GM19467 (cell line): ENCODE data around the gene SH3RF2.

ENCODE experiments used
- ATAC-seq: cut with Tn5 transposase; IDR thresholded peaks from one replicate; pipeline ENCODE4 v1.9.1; 2021; ENCODE audit warnings: mild to moderate bottlenecking, moderate library complexity; ENCODE audit not compliant: unreplicated experiment

Gene SH3RF2

DNA sequence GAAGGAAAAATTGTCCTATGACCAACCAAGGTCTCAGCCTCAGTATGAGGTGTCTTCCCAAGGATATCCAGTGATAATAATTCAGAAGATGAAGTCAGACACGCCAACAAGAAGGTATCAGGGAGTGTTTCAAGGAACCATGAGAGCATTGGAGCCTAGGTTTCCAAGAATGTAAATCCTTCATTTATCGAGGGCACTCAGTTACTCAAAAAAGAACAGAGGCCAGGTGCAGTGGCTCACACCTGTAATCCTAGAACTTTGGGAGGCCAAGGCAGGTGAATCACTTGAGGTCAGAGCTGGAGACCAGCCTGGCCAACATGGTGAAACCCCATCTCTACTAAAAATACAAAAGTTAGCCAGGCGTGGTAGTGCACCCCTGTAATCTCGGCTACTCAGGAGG is 98.2 kb downstream of the SH3RF2 start:
- no peak for ATAC-seq

DNA sequence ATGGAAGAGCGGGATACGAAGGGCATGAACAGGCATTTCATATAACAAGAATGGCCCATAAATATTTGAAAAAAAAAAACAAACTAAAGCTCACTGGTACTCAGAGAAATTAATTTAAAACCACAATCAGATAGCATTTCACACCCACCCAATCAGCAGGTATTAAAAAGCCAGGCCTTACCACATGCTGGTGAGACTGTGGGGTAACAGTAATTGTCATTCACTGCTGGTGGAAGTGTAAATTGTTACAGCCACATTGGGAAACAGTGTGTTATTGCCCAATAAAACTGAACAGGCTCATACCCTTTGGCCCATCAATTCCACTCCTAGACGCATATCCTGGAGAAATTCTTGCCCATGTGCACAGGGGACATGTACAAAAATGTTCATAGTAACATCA is 103.0 kb downstream of the SH3RF2 start:
- no peak for ATAC-seq

DNA sequence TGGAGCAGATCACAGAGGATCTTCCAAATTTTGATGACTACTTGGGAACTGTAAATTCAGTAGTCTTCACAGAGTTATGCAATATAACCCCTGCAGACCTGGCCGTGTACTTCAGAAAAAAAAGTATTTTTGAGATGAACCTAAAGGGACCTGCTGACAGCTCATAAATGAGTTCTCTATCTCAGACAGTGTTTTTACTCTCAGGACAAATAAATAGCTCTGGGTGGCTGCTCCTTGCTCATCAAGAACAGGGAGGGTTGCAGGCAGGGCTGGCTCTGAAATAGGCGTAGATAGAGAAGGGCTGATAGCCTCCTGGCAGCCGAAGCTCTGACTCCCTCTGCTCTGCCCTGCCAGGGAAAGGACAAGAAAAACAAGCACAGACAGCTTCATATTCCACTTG is 104.1 kb downstream of the SH3RF2 start:
- no peak for ATAC-seq

DNA sequence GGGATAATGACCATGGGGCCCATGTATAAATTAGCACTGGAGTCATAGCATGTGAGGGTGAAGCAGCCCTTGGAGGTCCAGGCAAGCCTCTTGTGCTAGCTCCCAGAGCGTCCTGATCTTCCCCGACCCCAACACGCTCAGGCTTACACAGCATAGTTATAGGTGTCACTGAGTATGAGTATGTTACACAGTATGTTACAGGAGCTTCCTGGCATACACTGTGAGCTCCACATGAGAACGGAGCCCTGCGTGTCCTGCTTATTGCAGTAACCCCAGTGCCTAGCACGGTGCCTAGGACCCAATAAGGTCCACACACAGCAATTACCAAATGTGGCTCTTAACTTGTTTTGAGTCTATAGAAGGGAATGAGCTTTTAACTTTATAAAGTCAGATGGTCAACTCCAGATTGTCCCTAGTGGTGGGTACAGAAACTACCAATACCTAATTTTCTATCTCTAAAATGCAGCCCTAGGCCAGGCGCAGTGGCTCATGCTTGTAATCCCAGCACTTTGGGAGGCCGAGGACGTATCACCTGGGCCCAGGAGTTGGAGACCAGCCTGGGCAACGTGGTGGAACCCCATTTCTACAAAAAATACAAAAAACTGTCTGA is 104.9 kb downstream of the SH3RF2 start:
- peak; percentile 78 for ATAC-seq

DNA sequence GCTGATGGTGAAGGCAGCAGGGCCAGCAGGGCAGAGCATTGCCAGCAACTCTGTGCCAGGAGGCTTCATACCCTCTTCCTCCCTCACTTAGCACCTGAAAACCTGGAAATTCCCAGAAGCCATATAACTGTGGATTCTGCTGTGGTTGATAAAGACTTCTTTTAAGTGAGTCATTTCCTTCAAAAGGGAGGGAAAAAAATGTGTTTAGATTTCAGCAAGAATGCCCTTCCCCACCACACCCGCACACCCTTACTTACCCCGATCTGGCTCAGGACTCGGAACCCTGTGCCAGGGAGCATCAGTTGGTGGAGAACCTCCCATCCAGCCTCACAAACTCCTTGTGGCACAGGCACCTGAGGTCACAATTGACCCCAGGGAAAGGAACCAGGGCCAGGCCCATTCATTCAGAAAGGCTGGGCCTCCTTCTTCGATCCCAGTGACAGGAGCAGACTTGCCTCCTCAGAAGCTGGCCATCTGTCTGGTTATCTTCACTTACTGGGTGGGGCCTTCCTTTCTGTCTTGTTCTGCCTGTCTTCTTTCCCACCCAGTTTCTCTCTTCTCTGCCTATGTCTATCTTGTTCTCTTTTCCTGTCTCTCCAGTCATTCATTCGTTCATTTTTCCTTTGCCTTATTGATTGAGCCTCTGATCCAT is 106.4 kb downstream of the SH3RF2 start:
- ATAC-seq: no peak

DNA sequence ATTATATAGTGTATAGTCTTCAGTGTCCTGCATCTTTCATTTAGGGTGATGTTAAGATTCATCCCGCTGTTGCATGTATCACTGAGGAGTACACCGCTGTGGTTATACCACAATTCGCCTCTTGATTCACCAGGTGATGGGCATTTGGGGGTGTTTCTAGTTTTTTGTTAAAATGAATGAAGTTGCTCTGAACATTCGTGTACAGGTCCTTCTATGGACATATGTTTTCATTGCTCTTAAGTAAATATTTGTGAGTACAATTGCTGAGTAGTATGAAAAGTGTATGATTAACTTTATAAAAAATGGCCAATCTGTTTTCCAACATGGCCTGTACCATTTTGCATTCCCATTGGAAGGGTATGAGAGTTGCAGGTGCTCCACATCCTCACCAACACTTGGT is 107.3 kb downstream of the SH3RF2 start:
- ATAC-seq: no peak

DNA sequence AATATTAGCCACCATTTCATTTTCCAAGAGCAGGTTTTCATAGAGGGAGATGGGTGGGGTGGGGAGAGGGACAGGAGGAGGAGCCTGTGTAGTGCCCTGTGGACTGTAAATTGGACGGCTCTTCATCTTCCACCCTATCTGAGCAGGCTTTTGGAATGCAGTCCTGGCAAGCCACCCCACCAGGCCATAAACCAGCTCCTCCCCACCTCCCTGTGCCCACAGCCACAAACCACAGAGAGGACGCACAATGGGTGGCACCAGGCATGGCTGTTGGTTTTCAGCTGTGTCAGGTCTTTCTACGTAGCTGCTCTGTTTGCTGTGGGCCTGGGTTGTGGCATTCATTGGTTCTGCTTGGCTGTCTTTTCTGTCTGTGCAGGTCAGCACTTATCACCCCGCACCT is 111.0 kb downstream of the SH3RF2 start:
- ATAC-seq: no peak

DNA sequence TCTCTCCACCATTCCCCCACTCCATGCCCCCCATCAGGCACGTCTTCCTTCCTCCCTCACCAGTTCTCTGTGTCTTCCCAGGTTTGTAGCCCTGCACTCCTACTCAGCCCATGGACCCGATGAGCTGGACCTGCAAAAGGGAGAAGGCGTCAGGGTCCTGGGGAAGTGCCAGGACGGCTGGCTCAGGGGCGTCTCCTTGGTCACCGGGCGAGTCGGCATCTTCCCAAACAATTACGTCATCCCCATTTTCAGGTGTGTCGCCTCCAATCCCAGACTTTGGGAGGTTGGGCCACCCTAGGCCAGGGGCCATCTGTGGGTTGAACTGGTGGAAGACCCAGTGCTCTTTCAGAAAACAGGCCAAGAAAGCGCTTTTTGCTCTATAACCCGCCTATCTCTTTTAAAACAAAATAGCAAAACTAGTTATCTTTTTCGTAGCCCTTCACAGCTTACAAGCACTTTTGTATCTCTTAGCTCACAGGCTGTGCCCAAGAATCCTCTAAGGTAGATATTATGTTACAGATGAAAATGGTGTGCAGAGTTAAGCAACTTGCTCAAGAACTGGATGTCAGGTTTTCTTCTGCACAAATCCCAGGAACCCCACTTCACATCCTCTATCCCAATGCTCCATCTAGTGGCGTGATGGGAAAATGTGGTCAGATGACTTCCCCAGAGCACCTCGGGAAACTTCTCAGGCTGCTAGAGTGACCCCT is 112.8 kb downstream of the SH3RF2 start:
- no peak for ATAC-seq

DNA sequence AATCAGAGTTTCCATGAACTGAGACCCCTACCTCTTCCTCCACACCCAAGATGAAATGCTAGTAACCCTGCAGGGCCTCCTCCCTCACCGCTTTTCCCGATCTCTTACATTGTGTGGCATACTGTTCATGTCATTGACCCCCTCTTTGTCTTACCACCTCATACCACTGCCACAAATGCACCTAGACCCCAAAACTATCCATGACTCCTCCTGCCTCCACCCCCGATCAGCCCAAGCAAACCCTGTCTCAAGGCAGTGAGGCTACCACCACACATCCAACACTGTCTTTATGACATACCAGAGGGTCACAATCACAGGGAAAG is 113.3 kb downstream of the SH3RF2 start:
- no peak for ATAC-seq

DNA sequence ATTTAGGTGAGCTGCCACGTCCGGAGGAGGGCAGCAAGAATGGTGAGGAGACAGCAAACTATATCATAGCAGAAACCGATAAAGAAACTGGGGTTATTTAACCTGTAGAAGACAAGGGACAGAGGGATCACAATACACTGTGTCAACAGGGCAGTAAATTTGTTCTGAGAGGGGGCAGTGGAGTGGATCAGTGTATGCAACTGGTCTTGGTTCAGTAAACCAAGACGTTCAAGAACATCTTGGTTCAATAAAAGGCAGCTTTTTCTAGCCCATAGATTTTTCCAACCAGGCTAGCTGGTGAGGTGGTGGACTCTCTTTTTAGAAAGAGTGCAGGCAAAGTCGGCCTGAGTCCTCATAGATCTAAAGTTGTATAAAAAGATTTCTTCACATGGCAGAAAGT is 113.7 kb downstream of the SH3RF2 start:
- ATAC-seq: no peak

DNA sequence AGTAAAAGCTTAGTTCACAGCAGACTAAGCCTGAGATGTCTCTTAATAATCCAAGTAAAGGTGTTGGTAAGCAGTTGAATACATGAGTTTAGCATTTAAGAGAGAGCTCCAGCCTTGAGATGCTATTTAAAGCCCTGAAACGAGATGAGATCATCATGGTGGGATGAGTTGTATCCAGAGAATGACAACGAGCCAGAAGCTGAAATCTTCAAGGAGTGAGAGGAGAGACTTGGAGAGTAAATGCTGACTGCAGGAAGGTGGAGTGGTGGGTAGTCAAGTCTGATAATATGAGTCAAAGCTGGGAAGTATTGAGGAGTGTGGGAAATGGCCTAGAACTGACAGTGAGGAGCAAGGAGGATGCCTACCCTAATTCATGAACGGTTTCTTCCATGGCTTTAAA is 115.3 kb downstream of the SH3RF2 start:
- ATAC-seq: no peak

DNA sequence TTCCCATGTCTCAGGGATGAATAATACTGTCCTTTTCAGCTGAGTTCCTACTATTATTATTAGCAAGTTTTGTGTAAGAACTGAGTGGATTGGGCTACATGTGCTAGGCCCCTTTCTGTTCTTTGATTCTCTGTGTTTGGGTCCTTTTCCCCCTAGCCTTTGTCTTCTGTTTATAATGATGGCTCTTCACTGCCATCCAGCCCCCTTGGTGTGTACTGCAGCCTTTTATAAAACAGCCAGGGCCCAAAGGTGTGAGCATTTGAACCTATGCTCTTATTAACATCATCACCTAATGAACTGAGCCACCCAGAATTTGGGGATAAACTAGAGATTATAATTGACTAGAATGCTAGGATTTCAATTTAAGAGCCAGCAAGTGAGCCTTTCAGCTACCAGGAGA is 116.4 kb downstream of the SH3RF2 start:
- no peak for ATAC-seq

DNA sequence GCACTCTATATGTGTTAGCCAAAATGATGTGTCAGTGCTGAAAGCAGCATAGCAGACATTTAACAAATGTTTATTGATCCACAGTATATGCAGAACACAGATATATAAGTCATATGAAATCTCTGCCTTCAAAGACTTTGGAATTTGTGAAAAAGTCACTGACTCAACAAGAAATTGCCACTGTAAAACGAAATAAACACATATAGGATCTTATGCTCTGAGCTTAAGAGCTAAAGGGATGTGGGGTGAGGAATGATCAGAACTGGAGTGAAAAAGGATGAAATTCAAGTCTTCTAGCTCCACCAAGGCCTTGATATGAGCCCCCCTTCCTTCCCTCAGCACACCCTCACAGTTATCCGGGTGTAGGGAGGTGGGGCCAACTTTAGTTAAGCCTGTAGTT is 119.1 kb downstream of the SH3RF2 start:
- no peak for ATAC-seq

DNA sequence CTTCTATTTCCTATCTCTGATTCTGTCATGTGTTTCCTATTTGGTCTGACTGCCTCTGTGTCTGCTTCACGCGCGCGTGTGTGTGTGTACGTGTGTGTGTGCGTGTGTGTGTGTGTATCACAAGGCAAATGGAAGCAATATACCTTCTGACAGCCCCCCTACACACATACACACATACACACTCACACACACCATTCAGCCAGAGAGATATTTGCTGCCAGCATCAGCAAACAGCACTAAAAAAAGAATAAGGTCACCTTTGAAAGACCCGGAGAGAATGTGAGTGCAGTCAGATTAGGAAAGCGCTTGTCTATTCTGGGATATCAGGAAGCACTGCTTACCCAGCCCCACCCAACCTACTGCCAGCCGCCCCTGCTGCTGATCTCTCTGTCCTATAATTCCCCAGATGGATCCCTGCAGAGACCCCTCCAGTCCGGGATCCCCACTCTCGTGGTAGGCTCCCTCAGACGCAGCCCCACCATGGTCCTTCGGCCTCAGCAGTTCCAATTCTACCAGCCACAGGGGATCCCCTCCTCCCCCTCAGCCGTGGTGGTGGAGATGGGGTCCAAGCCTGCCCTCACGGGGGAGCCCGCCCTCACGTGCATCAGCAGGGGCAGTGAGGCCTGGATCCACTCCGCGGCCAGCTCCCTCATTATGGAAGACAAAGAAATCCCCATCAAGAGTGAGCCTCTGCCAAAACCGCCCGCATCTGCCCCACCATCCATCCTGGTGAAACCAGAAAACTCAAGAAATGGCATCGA is 123.3 kb downstream of the SH3RF2 start:
- no peak for ATAC-seq

DNA sequence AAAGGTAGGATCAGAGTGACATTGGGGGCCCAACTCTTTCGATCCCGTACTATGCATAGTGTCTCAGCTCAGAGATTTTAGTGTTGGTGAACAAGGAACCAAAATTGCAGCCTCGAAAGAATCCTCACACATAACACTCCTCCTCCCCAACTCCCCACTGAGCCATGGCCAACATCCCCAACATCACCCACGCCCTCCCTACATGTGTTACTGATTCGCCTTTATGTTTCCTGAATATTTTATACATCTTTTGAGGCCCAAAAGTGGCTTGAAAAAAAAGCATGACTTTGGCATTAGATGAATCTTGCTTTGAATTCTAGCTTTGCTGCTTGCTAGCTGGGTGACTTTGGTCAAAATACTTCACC is 123.8 kb downstream of the SH3RF2 start:
- no peak for ATAC-seq

DNA sequence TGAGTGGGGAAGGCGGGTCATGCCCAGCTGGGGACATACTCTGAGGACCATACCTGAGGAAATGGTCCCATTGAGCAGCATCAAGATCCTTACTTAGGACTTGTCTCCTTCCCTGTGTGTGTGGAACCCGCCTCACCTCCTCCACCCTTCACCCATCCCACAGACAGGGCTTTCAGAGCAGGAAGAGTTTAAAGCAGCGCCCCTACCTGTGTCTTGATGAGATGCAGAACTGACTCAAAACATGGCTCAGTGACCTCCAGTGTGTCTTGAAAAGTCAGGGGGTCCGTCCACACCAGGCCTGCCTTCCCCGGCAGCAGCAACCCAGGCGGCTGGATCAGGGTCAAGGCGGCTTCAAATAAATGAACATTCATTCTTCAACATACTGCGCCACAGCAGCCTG is 130.6 kb downstream of the SH3RF2 start:
- no peak for ATAC-seq

DNA sequence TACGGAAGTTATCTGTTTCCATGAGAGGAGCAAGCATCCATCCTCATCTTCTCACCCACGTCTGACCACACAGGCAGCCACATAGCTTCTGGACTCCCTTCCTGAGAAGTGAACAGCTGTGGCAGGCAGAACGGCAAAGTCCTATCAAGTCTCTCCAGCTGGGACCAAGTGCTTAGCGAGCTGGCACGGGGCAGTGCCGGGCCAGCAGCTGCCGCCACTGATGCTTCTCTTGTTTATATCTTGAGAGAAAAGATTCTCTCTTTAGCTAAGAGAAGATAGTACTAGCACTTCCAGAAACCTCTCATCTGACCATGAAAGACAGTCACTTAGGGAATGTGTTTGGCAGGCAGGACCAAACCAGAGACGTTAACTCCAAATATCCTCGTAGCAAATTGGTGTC is 131.8 kb downstream of the SH3RF2 start:
- no peak for ATAC-seq

DNA sequence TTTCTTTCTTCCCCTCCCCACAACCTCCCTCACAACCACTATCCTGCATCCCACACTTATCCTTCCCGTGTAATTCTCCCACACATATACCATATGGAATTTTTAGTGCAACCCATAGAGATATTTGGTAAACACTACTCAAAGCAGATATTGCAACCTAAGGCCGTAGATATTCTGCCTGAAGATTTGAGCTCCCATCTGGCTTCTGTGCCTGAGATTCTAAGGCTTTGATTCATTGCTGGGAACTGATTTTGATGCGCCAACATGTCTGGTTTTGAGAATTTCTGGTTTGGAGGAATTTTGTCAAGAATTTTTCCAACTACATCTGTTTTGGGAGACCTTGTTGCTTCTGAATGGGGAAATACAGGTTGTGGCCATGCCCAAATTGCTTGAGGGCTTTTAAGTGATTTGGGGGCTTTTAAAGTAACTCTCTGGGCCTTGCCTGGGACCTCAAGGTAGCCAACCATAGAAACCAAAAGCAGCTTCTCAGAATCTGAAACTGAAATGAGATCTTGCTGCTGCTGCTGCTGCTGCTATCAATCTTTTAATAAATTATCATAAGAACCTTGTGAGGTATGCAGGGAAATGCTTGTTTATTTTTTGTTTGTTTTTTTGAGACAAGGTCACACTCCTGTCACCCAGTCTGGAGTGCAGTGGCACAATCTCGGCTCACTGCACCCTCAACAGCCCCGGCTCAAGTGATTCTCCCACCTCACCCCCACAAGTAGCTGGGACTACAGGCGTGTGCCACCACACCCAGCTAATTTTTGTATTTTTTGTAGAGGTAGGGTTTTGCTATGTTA is 132.8 kb downstream of the SH3RF2 start:
- peak; percentile 54 for ATAC-seq

DNA sequence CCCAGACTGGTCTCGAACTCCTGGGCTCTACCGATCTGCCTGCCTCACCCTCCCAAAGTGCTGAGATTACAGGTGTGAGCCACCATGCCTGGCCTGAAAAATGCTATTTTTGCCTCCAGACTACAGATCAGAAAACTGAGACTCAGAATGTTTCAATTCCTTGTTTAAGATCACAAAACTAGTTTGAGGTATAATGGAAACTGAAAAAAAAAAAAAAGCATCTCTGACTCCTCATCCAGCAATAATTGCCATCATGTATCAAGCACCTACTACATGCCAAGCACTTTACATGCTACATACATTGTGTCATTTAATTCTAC is 133.4 kb downstream of the SH3RF2 start:
- peak; percentile 45 for ATAC-seq

DNA sequence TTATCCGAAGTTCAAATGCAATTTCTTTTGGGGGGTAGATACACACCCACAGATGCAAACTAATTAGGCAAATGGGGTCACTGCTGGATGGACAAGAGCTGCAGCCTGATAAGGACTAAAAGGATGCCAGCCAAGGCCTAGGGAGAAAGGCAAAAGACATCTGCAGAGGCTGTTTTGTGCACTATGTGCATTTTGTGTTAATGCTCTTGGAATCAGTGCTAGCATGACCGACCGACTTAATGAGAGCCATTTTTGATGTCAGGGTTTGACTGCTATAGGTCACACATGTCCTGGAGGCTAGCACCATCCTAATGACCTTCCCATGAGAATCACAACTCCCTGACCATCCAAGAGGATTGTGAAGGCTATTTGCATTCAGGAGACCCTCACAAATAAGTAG is 134.4 kb downstream of the SH3RF2 start:
- ATAC-seq: no peak

DNA sequence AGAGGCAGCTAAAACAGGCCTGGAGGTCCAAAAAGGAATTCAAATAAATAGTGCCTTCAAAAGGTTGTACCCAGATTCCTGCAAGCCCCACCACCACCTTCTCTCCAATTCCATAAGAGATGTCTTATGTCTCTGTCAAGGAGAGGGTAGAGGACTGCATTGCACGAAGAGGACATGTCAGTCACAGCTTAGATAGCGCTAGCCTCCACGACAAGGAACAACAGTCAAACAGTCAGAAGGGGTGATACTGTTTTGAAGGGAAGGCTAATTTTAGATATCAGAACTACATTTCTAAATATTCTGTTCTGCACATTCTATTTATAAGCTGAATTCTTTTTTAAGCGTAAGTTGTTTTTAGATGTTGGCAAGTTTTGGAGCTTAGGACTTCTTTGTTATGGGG is 134.8 kb downstream of the SH3RF2 start:
- ATAC-seq: no peak
